Endothelial cell of umbilical vein (primary cell): ENCODE results near the gene DAPK3. TPM values are rescaled to one million over a fixed set of nuclear protein-coding genes. Genes with fewer than 3 reads are reported as not detected.

Source experiments
- BruUV-seq: library from RNA; stranded (reverse); fragments of 400-500 nt; replicated peaks from 2 replicates; lab custom pipeline; 2021; lab: Mats Ljungman, UMichigan
- CTCF ChIA-PET: fragments of 300-600, 350-600 bp; sonication (Branson Sonifier 250); formaldehyde crosslinking; loops from one replicate; lab custom pipeline; 2021; ENCODE audit warnings: antibody characterized with exemption, inconsistent platforms; lab: Charles Lee
- POLR2A ChIA-PET: fragments of 300-600, 350-600 bp; sonication (Branson Sonifier 250); formaldehyde crosslinking; loops from one replicate; lab custom pipeline; 2021; ENCODE audit warnings: antibody characterized with exemption, inconsistent platforms; lab: Charles Lee
- DNase-seq: peaks from one replicate; pipeline ENCODE4 v3.0.0-alpha.2; 2011; ENCODE audit warnings: low read depth, low spot score
- FAIRE-seq: peaks from 2 replicates; lab custom pipeline; 2011; peaks lifted over from hg19 to GRCh38; lab: Jason Lieb, UNC
- H2AFZ ChIP-seq: 2 replicates; pipeline ENCODE4 v1.6.0; 2012; ENCODE audit warnings: low read depth, low read length, control low read depth, inconsistent platforms
- H3K27ac ChIP-seq: 2 replicates; pipeline ENCODE4 v1.5.1; 2011; ENCODE audit warnings: low read depth, mild to moderate bottlenecking, control low read depth, low read length, moderate library complexity; ENCODE audit not compliant: insufficient read depth
- H3K27me3 ChIP-seq, 2 experiments: 2 replicates each; pipeline versions ENCODE4 v1.6.0 to v1.6.1; 2011; ENCODE audit warnings: low read length in 2 of 2, mixed read lengths in 1 of 2; ENCODE audit not compliant: control insufficient read depth in 2 of 2, insufficient read depth in 2 of 2
- H3K36me3 ChIP-seq, 2 experiments: 2 replicates in 1 of 2; 3 replicates in 1 of 2; pipeline ENCODE4 v1.5.1; 2011; ENCODE audit warnings: low read length in 2 of 2, mild to moderate bottlenecking in 1 of 2, moderate library complexity in 1 of 2; ENCODE audit not compliant: control insufficient read depth in 2 of 2, insufficient read depth in 2 of 2; ENCODE audit errors: extremely low read depth in 1 of 2
- H3K4me1 ChIP-seq: 3 replicates; pipeline ENCODE4 v1.5.1; 2011; ENCODE audit warnings: mild to moderate bottlenecking, low read length; ENCODE audit not compliant: control insufficient read depth, insufficient read depth; ENCODE audit errors: extremely low read depth
- H3K4me2 ChIP-seq: 2 replicates; pipeline ENCODE4 v1.6.1; 2011; ENCODE audit warnings: low read length, control low read depth, mixed read lengths; ENCODE audit not compliant: insufficient read depth
- H3K4me3 ChIP-seq, 3 experiments: fragments of 200-600 bp in 1 of 3; sonication (generic), shearing (Covaris generic) in 1 of 3; replicated peaks in 1 of 3; 2 replicates each; pipeline ENCODE4 v1.5.1; 2011 to 2016; ENCODE audit warnings: control low read depth in 3 of 3, low read length in 3 of 3, mild to moderate bottlenecking in 2 of 3, inconsistent platforms in 1 of 3, low read depth in 1 of 3, moderate library complexity in 1 of 3; ENCODE audit not compliant: insufficient read depth in 1 of 3
- H3K79me2 ChIP-seq: 2 replicates; pipeline ENCODE4 v1.6.0; 2012; ENCODE audit warnings: low read length, inconsistent platforms; ENCODE audit not compliant: control insufficient read depth, insufficient read depth
- H3K9ac ChIP-seq: replicated peaks from 2 replicates; pipeline ENCODE3; 2011; ENCODE audit warnings: low read length, control low read depth; ENCODE audit not compliant: insufficient read depth; ENCODE audit errors: extremely low read depth
- H3K9me1 ChIP-seq: replicated peaks from 3 replicates; pipeline ENCODE4 v1.6.0; 2011; ENCODE audit warnings: mild to moderate bottlenecking, low read length; ENCODE audit not compliant: control insufficient read depth, insufficient read depth; ENCODE audit errors: extremely low read depth
- H3K9me3 ChIP-seq: replicated peaks from 2 replicates; pipeline ENCODE4 v1.5.1; 2012; ENCODE audit warnings: low read length, inconsistent platforms; ENCODE audit not compliant: control insufficient read depth, insufficient read depth
- H4K20me1 ChIP-seq: replicated peaks from 2 replicates; pipeline ENCODE3; 2011; ENCODE audit warnings: mild to moderate bottlenecking, low read length; ENCODE audit not compliant: control insufficient read depth, insufficient read depth; ENCODE audit errors: extremely low read depth
- CTCF ChIP-seq, 2 donors: IDR thresholded peaks; 1 replicate in 1 of 2; 2 replicates in 1 of 2; pipeline ENCODE4 v1.5.1; 2011; ENCODE audit warnings: low read length in 2 of 2, mild to moderate bottlenecking in 2 of 2, moderate library complexity in 2 of 2, control low read depth in 1 of 2, inconsistent platforms in 1 of 2, low read depth in 1 of 2; ENCODE audit not compliant: insufficient read depth in 1 of 2; ENCODE audit errors: extremely low read depth in 1 of 2
- EZH2 ChIP-seq: IDR thresholded peaks from 2 replicates; pipeline ENCODE4 v1.6.1; 2012; ENCODE audit warnings: borderline replicate concordance, low read depth, mild to moderate bottlenecking, moderate library complexity, low read length, inconsistent platforms; ENCODE audit not compliant: severe bottlenecking
- FOS ChIP-seq: IDR thresholded peaks from 2 replicates; pipeline ENCODE4 v1.6.1; 2011; ENCODE audit warnings: mild to moderate bottlenecking, low read length, moderate library complexity, borderline replicate concordance; ENCODE audit not compliant: insufficient read depth
- GATA2 ChIP-seq: IDR thresholded peaks from 2 replicates; pipeline ENCODE4 v1.7.0; 2011; ENCODE audit warnings: low read depth, mild to moderate bottlenecking, moderate library complexity, mixed read lengths, low read length; ENCODE audit not compliant: insufficient read length, insufficient read depth
- JUN ChIP-seq: IDR thresholded peaks from 2 replicates; pipeline ENCODE4 v1.6.1; 2011; ENCODE audit warnings: borderline replicate concordance, low read depth; ENCODE audit not compliant: insufficient read length, insufficient read depth
- MYC ChIP-seq: IDR thresholded peaks from one replicate; pipeline ENCODE4 v1.6.1; 2011; ENCODE audit warnings: mild to moderate bottlenecking, low read depth, low read length
- POLR2A ChIP-seq: IDR thresholded peaks from 2 replicates; pipeline ENCODE4 v1.6.1; 2012; ENCODE audit warnings: low read depth, mild to moderate bottlenecking, control low read depth, low read length
- POLR2AphosphoS5 ChIP-seq: IDR thresholded peaks from 2 replicates; pipeline ENCODE4 v1.6.1; 2012; ENCODE audit warnings: low read depth, mild to moderate bottlenecking, control low read depth, low read length, moderate library complexity; ENCODE audit not compliant: insufficient read depth
- dilution Hi-C: fragments of 300-500 bp; cut with MboI; formaldehyde crosslinking; loops from one replicate; pipeline ENCODE4 v1.15.0; 2019; ENCODE audit warnings: low sequenced_read_pairs; ENCODE audit not compliant: extremely low pct_ligation_motif_present
- intact Hi-C: fragments of 100-400 bp; cut with micrococcal nuclease; formaldehyde crosslinking; loops from one replicate; pipeline ENCODE4 v1.10.0; 2022
- polyA plus RNA-seq, 4 experiments: library from polyadenylated mRNA; depleted of rRNA in 3 of 4; stranded (reverse) in 3 of 4; unstranded in 1 of 4; fragments of >200 nt; gene quantifications; 2 replicates each; pipeline versions ENCODE4 v1.2.1 to v1.2.3, GENCODE V29; 2011 to 2012; ENCODE audit warnings: missing spikeins in 1 of 4
- total RNA-seq: library from RNA; stranded (reverse); gene quantifications from 2 replicates; pipeline ENCODE4 v1.2.3, GENCODE V29; 2021
- TF ChIP-seq, protein P1 (sequence below): IDR thresholded peaks from 2 replicates; pipeline ENCODE4 v1.6.1; 2011; ENCODE audit not compliant: insufficient read depth, insufficient read length

Gene DAPK3
- total and polyA plus RNA-seq, 2 donors (not counting 3 experiments of a cell fraction or from before 2014, with no cell fraction given) = 157 to 175 TPM

- Histone ChIP-seq H3K9me3 (no peaks in the 10 kb centered on the region), H3K9me1 (no peaks in the 10 kb centered on the region), H2AFZ (peak overlapping the region; percentile 59), H3K4me1 (peaks cover 13% of the 10 kb centered on the region), H3K79me2 (peaks cover 38% of the 10 kb centered on the region), H3K27me3 (no peaks in the 10 kb centered on the region), H3K4me2 (peak overlapping the region; percentile 99), H3K9ac (peak overlapping the region; percentile 74), H4K20me1 (no peaks in the 10 kb centered on the region), H3K27ac (peak overlapping the region; percentile 40), H3K36me3 (peaks cover under 1 to 12% of the 10 kb centered on the region in 2 experiments), H3K4me3 (peak overlapping the region; percentile 75 to 97 (median 94))
- dilution Hi-C loops (no loop called here), intact Hi-C loops (loop anchor here (1.0 to 5.0 kb wide), 3 partner anchors 23 to 54 kb away; partner anchors contain the start of gene EEF2)
- no TSS peak for BruUV-seq
- DNase-seq (peak; percentile 36), FAIRE-seq (peak; percentile 65)
- TF ChIP-seq CTCF (IDR thresholded peaks at IDR 0.05; ENCODE audit: extremely low read depth in 1 of 2, insufficient read depth in 1 of 2, low read depth in 1 of 2, low read length in 2 of 2) (no peak), POLR2AphosphoS5 (no peak), JUN (no peak), POLR2A (no peak), GATA2 (no peak), EZH2 (no peak), FOS (no peak), MYC (no peak)
- TF ChIP-seq, protein P1, sequence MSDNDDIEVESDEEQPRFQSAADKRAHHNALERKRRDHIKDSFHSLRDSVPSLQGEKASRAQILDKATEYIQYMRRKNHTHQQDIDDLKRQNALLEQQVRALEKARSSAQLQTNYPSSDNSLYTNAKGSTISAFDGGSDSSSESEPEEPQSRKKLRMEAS = no peak
- ChIA-PET CTCF (interaction anchor here (0.9 to 2.0 kb wide), 4 partner anchors 20 to 186 kb away, joined by 3 to 15 read pairs (median 3); partner anchors contain the start of gene EEF2), POLR2A (interaction anchor here (0.6 kb wide), 1 partner anchor 13 kb away, joined by 3 read pairs; no protein-coding TSS in a partner anchor)
These were observed 37.1 kb upstream of the DAPK3 start for GRCh38 chr19:4007836-4008539.
